ENCODE results near the gene IDI1.

DNA sequence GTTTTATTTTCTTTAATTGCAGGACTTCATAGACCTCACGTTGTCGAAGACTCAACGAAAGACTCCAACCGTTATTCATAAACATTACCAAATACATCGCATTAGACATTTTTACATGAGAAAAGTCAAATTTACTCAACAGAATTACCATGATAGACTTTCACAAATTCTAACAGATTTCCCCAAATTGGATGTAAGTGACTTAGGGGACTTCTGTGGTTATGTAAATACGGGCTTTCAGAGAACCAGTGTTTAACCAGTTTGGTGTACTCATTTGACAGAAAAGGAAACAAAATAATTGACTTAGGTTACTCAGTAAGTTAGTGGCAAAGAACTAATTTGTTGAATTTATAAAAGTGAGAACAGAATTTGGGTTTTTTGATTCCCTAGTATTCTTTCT lies 56.5 kb downstream of the IDI1 start:
- TF ChIP-seq POLR2A (IDR thresholded peaks at IDR 0.05) (no peak), CTCF (IDR thresholded peaks at IDR 0.05) (no peak), POLR2AphosphoS5 (IDR thresholded peaks at IDR 0.05) (no peak)
